GM23248 (cell line): ENCODE measurements around the gene SIAH2. TPM values are rescaled to one million over a fixed set of nuclear protein-coding genes. Genes with fewer than 3 reads are reported as not detected.
A peak's percentile ranks its signal among the peaks of the same experiment; 100 is the strongest.

Source experiments
- DNase-seq: peaks from one replicate; pipeline ENCODE4 v3.0.0-alpha.2; 2015
- H2AFZ ChIP-seq: fragments of 200-600 bp; sonication (generic); 2 replicates; pipeline ENCODE4 v1.6.1; 2016; ENCODE audit warnings: antibody characterized with exemption
- H3F3A ChIP-seq: fragments of 200-600 bp; sonication (generic); 2 replicates; pipeline ENCODE4 v1.6.1; 2016; ENCODE audit warnings: mild to moderate bottlenecking, antibody characterized with exemption, mixed run types; ENCODE audit not compliant: insufficient read depth
- H3K27ac ChIP-seq: fragments of 200-600 bp; sonication (generic); 2 replicates; pipeline ENCODE4 v1.5.1; 2016; ENCODE audit warnings: mild to moderate bottlenecking
- H3K27me3 ChIP-seq: fragments of 200-600 bp; sonication (generic); replicated peaks from 2 replicates; pipeline ENCODE4 v1.6.1; 2016; ENCODE audit warnings: mild to moderate bottlenecking; ENCODE audit not compliant: insufficient read depth
- H3K36me3 ChIP-seq: fragments of 200-600 bp; sonication (generic); 2 replicates; pipeline ENCODE4 v1.6.1; 2016; ENCODE audit warnings: low read depth, mild to moderate bottlenecking
- H3K4me1 ChIP-seq: fragments of 200-600 bp; sonication (generic); 2 replicates; pipeline ENCODE4 v1.6.1; 2016; ENCODE audit warnings: mild to moderate bottlenecking; ENCODE audit not compliant: insufficient read depth
- H3K4me2 ChIP-seq: fragments of 200-600 bp; sonication (generic); one replicate; pipeline ENCODE4 v1.6.1; 2016; ENCODE audit warnings: mild to moderate bottlenecking; ENCODE audit not compliant: unreplicated experiment
- H3K4me3 ChIP-seq: fragments of 200-600 bp; sonication (generic); 2 replicates; pipeline ENCODE4 v1.5.1; 2016; ENCODE audit warnings: mild to moderate bottlenecking
- H3K79me2 ChIP-seq: fragments of 200-600 bp; sonication (generic); 2 replicates; pipeline ENCODE4 v1.6.1; 2016; ENCODE audit warnings: mild to moderate bottlenecking; ENCODE audit not compliant: insufficient read depth
- H3K9ac ChIP-seq: fragments of 200-600 bp; sonication (generic); 2 replicates; pipeline ENCODE4 v1.6.1; 2016; ENCODE audit warnings: mild to moderate bottlenecking
- H3K9me2 ChIP-seq: fragments of 200-600 bp; sonication (generic); 2 replicates; pipeline ENCODE4 v1.6.1; 2016; ENCODE audit warnings: mixed run types, mild to moderate bottlenecking, moderate library complexity; ENCODE audit not compliant: insufficient read depth
- H3K9me3 ChIP-seq: fragments of 200-600 bp; sonication (generic); one replicate; pipeline ENCODE4 v1.6.1; 2017; ENCODE audit warnings: low read depth
- H4K20me1 ChIP-seq: fragments of 200-600 bp; sonication (generic); 2 replicates; pipeline ENCODE4 v1.6.0; 2016; ENCODE audit not compliant: insufficient read depth
- EZH2 ChIP-seq: fragments of 200-600 bp; sonication (generic); IDR thresholded peaks from 2 replicates; pipeline ENCODE4 v1.6.1; 2018; ENCODE audit warnings: antibody characterized with exemption, mild to moderate bottlenecking; ENCODE audit not compliant: insufficient read depth, poor library complexity, severe bottlenecking
- EZH2phosphoT487 ChIP-seq: fragments of 200-600 bp; sonication (generic); IDR thresholded peaks from 2 replicates; pipeline ENCODE4 v1.6.1; 2018; ENCODE audit warnings: antibody characterized with exemption, moderate library complexity, mild to moderate bottlenecking, low read depth; ENCODE audit not compliant: insufficient read depth
- WGBS, 2 experiments: methylation state at CpG; one replicate each; pipeline ENCODE4 v1.1.6; 2015 to 2017; ENCODE audit warnings: low lambda C conversion rate in 2 of 2, low coverage in 1 of 2; ENCODE audit errors: missing lambda C conversion rate in 2 of 2; 5-methylcytosine and 5-hydroxymethylcytosine counted together
- in situ Hi-C: fragments of 300-500 bp; cut with MboI; formaldehyde crosslinking; loops from 2 replicates; pipeline ENCODE4 v1.15.0; 2020
- polyA plus RNA-seq: library from polyadenylated mRNA; unstranded; fragments of >200 nt; fragmentation: Nextera tagmentation; extraction: Ambion mirVana; gene quantifications from 2 replicates; pipeline ENCODE4 v1.2.1, GENCODE V29; 2016
- total RNA-seq: library from RNA; depleted of rRNA; stranded (reverse); fragments of >200 nt; shearing (Covaris generic); gene quantifications from 2 replicates; pipeline ENCODE4 v1.2.3, GENCODE V29; 2014; rRNA removed

SIAH2 gene
- total and polyA plus RNA-seq, 2 experiments from 2014 or later: 27.2 to 84.7 TPM

DNA sequence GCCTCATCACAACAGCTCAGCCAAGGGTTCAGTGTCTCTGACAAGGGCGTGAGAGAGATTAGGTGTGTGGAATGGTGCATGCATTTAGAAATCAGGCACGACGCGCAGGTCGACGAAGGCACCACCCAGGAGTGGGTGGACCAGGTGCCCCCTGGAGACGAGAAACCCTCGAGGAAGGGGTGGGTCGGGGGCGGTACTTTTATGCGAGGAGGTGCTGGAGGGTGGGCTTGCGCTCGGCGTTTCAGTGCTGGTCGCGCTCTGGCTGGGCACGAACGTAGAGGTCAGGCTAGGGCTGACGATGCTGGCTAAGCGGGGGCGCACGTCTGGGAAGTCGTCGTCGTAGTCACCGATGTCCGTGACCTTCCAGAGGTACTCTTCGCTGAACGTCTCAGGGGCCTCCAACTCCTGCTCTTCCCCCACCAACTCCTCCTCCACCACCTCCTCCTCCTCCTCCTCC, 59.6 kb downstream of the SIAH2 start:
- no peaks in the 10 kb centered on the region for H3K79me2 ChIP-seq
- H3F3A ChIP-seq: peaks cover 5% of the 10 kb centered on the region; the same call in 1 of the 2 replicates
- peak overlapping the region; percentile 83 for H3K27ac ChIP-seq
- H3K9ac ChIP-seq: peak overlapping the region; percentile 97
- H2AFZ ChIP-seq: peak overlapping the region; percentile 98
- no peaks in the 10 kb centered on the region for H3K9me3 ChIP-seq
- H3K4me2 ChIP-seq: peak overlapping the region; percentile 97
- DNase-seq: peak; percentile 69
- peaks cover 12% of the 10 kb centered on the region for H3K4me1 ChIP-seq
- no peaks in the 10 kb centered on the region for H3K9me2 ChIP-seq
- H3K4me3 ChIP-seq: peak overlapping the region; percentile 99
- no peaks in the 10 kb centered on the region for H4K20me1 ChIP-seq
- no peak for TF ChIP-seq EZH2
- no peaks in the 10 kb centered on the region for H3K36me3 ChIP-seq
- no peaks in the 10 kb centered on the region for H3K27me3 ChIP-seq
- in situ Hi-C loops: no loop called here
- WGBS, 2 experiments: 5 to 6% methylated on average over 11 to 26 of the region's 29 CpGs

DNA sequence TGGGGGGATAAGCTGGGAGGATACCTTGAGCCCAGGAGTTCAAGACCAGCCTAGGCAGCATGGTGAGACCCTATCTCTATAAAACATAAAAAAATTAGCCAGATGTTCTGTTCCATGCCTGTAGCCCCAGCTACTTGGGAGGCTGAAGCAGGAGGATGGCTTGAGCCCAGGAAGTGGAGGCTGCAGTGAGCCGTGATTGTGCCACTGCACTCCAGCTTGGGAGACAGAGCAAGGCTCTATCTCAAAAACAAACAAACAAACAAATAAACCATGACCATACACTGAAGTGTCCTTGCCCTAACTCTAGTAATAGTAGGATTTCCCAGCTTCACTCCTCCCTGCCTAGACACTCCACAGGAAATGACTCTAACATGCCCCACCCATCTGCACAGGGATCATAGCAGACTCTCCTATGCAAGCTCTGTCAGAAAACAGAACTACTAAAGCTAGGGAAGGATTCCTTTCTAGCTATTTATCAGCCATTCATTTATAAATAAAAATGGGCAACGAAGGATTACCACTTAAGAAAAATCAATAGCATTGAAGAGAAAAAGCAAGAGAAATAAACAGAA, 63.8 kb downstream of the SIAH2 start:
- Histone ChIP-seq H3K9me3 (no peaks in the 10 kb centered on the region), H3K27ac (peak overlapping the region; percentile 37), H2AFZ (peak overlapping the region; percentile 59), H4K20me1 (no peaks in the 10 kb centered on the region), H3K36me3 (no peaks in the 10 kb centered on the region), H3K4me2 (no peak overlapping the region), H3F3A (peaks cover 18% of the 10 kb centered on the region; the same call in 1 of the 2 replicates), H3K79me2 (no peaks in the 10 kb centered on the region), H3K27me3 (no peaks in the 10 kb centered on the region), H3K9ac (peak overlapping the region; percentile 9; the same call in 1 of the 2 replicates), H3K4me3 (no peak overlapping the region), H3K4me1 (peaks cover 8% of the 10 kb centered on the region), H3K9me2 (no peaks in the 10 kb centered on the region)
- in situ Hi-C loops: no loop called here
- 79 to 92% methylated on average over 2 of the region's 2 CpGs for WGBS, 2 experiments
- TF ChIP-seq EZH2 (no peak), EZH2phosphoT487 (no peak)
- peak; percentile 77 for DNase-seq

DNA sequence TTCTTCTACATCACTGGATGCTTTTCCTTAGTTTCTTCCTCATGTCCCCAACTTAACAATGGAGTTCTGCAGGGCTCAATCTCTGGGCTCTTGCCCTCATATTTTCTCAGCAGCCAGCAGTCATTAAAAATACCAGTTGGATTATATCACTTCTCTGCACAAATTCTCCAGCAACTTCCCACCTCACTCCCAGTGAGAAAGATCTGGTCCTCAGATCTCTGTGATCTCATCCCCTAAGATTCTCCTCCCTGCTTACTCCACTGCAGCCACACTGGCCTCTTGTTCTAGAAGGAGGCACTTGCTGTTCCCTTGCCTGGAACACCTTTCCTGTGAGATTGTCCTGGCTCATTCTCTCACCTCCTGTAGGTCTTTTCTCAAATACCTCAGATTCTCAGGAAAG, 65.3 kb downstream of the SIAH2 start:
- Histone ChIP-seq H3K27me3 (no peaks in the 10 kb centered on the region), H3K4me3 (no peak overlapping the region), H3K27ac (peak overlapping the region; percentile 23), H2AFZ (peak overlapping the region; percentile 62), H3K9me3 (no peaks in the 10 kb centered on the region), H3K4me1 (peaks cover 8% of the 10 kb centered on the region; the same call in 1 of the 2 replicates), H3K36me3 (no peaks in the 10 kb centered on the region), H3K4me2 (no peak overlapping the region), H3F3A (peaks cover 18% of the 10 kb centered on the region; the same call in 1 of the 2 replicates), H3K9me2 (no peaks in the 10 kb centered on the region), H3K9ac (no peak overlapping the region), H4K20me1 (no peaks in the 10 kb centered on the region), H3K79me2 (no peaks in the 10 kb centered on the region)
- in situ Hi-C loops: no loop called here
- no peak for TF ChIP-seq EZH2
- no peak for TF ChIP-seq EZH2phosphoT487
- peak; percentile 70 for DNase-seq

- no peak for TF ChIP-seq EZH2
- TF ChIP-seq EZH2phosphoT487: no peak
- H2AFZ ChIP-seq: no peak overlapping the region
- DNase-seq: no peak
- no peaks in the 10 kb centered on the region for H4K20me1 ChIP-seq
- H3K36me3 ChIP-seq: no peaks in the 10 kb centered on the region
- no peaks in the 10 kb centered on the region for H3K79me2 ChIP-seq
- H3K9me2 ChIP-seq: no peaks in the 10 kb centered on the region
- H3K27ac ChIP-seq: no peak overlapping the region
- H3K4me1 ChIP-seq: no peaks in the 10 kb centered on the region
- H3K9me3 ChIP-seq: no peaks in the 10 kb centered on the region
- no peak overlapping the region for H3K4me2 ChIP-seq
- no peaks in the 10 kb centered on the region for H3K27me3 ChIP-seq
- no peaks in the 10 kb centered on the region for H3F3A ChIP-seq
- no peak overlapping the region for H3K4me3 ChIP-seq
- no peak overlapping the region for H3K9ac ChIP-seq
- 46% methylated on average over 2 of the region's 2 CpGs for whole genome bisulfite sequencing, 2 experiments
- in situ Hi-C loops: no loop called here
These were observed 71.4 kb downstream of the SIAH2 start for GRCh38 chr3:150691414-150692040.

Other genes starting within 250 kb of the SIAH2 start
- 167 and 176 TPM in 2 replicates for gene SERP1, start 216.7 kb downstream of the SIAH2 start, total RNA-seq
- 190 and 194 TPM in 2 replicates for gene SERP1, start 216.7 kb downstream of the SIAH2 start, polyA plus RNA-seq
- gene EIF2A, start 216.4 kb downstream of the SIAH2 start, total RNA-seq: 125 and 140 TPM in 2 replicates
- gene EIF2A, start 216.4 kb downstream of the SIAH2 start, polyA plus RNA-seq: 47.6 and 55.0 TPM in 2 replicates
- gene SELENOT, start 159.8 kb downstream of the SIAH2 start, total RNA-seq: 92.8 and 179 TPM in 2 replicates
- 187 and 193 TPM in 2 replicates for gene SELENOT, start 159.8 kb downstream of the SIAH2 start, polyA plus RNA-seq
- gene ERICH6, start 59.2 kb downstream of the SIAH2 start, total RNA-seq: not detected in 2 replicates
- gene ERICH6, start 59.2 kb downstream of the SIAH2 start, polyA plus RNA-seq: 0.13 TPM in 1 of 2 replicates, not detected in the other
- gene MINDY4B, start 142.3 kb upstream of the SIAH2 start, total RNA-seq: not detected in 2 replicates
- gene MINDY4B, start 142.3 kb upstream of the SIAH2 start, polyA plus RNA-seq: not detected in 2 replicates
- gene CLRN1, start 209.6 kb upstream of the SIAH2 start, total RNA-seq: not detected in 2 replicates
- not detected in 2 replicates for gene CLRN1, start 209.6 kb upstream of the SIAH2 start, polyA plus RNA-seq